ENCODE results near the gene LRRC26.
"Not testable (repeated sequence)": the region's sequence is repeated elsewhere in the genome, so short reads cannot be mapped to it uniquely, and the experiment has no call there.

The LRRC26 gene

GRCh38 chr9:137130176-137130755 lies 39.6 kb downstream of the LRRC26 start:
- DNase-seq, result no peak

- peak; percentile 92 for DNase-seq
These were observed 40.2 kb downstream of the LRRC26 start for GRCh38 chr9:137129456-137130175.

- no peak for DNase-seq
These were observed 40.9 kb downstream of the LRRC26 start for GRCh38 chr9:137128862-137129455.

- no peak for DNase-seq
These were observed 41.5 kb downstream of the LRRC26 start for GRCh38 chr9:137128158-137128861.

GRCh38 chr9:137127301-137128157 lies 42.3 kb downstream of the LRRC26 start:
- DNase-seq, result no peak

- no peak for DNase-seq
These were observed 43.1 kb downstream of the LRRC26 start for GRCh38 chr9:137126786-137127185.

- DNase-seq, result not testable (repeated sequence)
These were observed 45.8 kb downstream of the LRRC26 start for GRCh38 chr9:137123952-137124462.

- DNase-seq, result no peak
These were observed 46.4 kb downstream of the LRRC26 start for GRCh38 chr9:137123468-137123837.

- DNase-seq, result not testable (repeated sequence)
These were observed 46.9 kb downstream of the LRRC26 start for GRCh38 chr9:137122796-137123467.

- not testable (repeated sequence) for DNase-seq
These were observed 47.7 kb downstream of the LRRC26 start for GRCh38 chr9:137121927-137122795.

All from femur (tissue), 1 donor.